NCI-H146 treated with DMSO at 0.1 percent for 48 hours (cell line): ENCODE data around the gene AFAP1.

Experiments used
- DNase-seq: peaks from one replicate; lab custom pipeline; 2025; ENCODE audit not compliant: unreplicated experiment; lab: John Stamatoyannopoulos, UW

AFAP1 gene, protein sequence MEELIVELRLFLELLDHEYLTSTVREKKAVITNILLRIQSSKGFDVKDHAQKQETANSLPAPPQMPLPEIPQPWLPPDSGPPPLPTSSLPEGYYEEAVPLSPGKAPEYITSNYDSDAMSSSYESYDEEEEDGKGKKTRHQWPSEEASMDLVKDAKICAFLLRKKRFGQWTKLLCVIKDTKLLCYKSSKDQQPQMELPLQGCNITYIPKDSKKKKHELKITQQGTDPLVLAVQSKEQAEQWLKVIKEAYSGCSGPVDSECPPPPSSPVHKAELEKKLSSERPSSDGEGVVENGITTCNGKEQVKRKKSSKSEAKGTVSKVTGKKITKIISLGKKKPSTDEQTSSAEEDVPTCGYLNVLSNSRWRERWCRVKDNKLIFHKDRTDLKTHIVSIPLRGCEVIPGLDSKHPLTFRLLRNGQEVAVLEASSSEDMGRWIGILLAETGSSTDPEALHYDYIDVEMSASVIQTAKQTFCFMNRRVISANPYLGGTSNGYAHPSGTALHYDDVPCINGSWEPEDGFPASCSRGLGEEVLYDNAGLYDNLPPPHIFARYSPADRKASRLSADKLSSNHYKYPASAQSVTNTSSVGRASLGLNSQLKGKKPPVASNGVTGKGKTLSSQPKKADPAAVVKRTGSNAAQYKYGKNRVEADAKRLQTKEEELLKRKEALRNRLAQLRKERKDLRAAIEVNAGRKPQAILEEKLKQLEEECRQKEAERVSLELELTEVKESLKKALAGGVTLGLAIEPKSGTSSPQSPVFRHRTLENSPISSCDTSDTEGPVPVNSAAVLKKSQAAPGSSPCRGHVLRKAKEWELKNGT

DNA sequence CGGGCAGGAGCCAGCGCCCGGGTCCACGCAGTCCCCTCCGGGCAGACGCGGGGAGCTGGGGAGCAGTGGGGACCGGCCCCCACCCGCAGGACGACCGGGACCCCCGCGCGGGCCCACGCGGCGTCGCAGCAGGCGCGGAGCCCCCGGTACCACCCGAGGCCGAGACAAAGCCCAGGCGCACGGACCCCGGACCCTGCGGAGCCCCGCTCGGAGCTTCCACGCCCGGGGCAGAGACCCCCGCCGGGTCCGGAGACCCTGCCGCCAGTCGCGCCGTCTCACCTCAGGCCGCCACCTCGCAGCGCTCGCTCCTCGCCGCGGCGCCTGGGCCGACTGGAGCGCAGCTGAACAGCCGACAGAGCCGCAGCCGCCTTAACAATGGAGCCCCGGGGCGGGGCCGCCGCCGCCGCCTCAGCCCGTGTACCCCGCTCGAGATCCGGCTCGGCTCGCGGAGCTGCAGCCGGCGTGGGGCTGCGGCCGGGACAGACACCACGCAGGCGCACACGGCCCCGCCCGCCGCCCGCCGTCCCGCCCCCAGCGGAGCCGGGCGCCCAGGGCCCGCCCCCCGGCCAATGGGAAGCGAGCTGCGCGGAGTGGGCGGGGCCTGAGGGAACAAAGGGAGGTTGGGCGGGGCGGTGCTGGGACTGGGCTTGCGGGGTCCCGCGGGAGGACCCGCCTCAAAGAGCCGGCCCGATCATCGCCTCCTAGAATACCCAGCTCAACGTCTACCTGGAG lies at the start of gene AFAP1:
AFAP1 (minus strand) TSS at position 485 of the 732 bp plus-strand sequence. CDS start 67,783 bp downstream, outside the sequence.
- DNase-seq, result peak; percentile 80

DNA sequence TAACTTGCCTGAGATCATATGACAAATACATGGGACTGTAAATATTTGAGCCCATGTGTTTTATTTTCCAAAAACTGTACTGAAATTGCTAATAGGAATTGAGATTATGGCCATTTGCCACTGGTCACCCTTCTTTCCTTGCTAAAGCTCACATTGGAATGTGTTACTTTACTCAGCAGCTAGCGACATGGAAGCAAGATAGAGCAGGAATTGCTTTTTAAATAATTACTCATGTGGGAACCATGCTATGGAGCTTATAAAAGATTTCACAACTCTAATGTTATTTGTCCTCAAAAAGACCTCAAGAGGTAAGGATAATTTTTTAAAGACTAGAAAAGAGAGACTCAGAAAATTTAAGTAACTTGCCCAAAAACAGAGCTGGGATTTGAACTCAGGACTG lies 48.8 kb upstream of the AFAP1 start:
- no peak for DNase-seq

DNA sequence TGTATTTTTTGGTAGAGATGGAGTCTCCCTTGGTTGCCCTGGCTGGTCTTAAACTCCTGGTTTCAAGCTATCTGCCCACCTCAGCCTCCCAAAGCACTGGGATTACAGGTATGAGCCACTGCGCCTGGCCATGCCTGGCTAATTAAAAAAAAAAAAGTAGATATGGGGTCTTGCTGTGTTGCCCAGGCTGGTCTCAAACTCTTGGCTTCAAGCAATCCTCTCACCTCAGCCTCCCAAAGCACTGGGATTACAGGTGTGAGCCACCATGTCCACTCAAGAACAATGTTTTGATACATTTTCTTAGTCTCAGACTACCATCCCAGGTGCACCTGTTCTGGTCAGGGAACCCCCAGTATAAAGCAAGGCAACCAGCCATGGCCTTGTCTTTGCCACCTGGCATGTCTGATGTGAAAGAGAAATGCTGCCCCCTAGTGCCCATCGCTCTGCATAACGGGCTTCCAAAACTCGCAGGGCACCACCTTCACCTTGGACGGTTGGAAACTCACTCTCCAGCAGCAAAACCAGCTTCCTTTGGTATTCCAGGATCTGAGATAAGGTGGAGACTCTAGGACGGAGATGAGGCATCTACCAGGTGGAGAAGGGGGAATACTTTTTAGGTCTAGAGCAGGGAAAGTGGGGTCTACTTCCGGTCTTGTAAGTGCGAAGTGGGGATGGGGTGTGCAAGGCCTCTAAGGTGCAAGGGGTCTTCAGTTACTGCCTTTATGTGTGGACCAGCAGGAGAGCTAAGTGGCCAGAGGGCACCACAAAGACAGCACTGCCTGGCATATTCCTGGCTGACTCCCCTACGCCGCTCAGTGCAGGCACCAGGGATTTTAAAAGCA lies 47.7 kb upstream of the AFAP1 start:
- peak; percentile 48 for DNase-seq

DNA sequence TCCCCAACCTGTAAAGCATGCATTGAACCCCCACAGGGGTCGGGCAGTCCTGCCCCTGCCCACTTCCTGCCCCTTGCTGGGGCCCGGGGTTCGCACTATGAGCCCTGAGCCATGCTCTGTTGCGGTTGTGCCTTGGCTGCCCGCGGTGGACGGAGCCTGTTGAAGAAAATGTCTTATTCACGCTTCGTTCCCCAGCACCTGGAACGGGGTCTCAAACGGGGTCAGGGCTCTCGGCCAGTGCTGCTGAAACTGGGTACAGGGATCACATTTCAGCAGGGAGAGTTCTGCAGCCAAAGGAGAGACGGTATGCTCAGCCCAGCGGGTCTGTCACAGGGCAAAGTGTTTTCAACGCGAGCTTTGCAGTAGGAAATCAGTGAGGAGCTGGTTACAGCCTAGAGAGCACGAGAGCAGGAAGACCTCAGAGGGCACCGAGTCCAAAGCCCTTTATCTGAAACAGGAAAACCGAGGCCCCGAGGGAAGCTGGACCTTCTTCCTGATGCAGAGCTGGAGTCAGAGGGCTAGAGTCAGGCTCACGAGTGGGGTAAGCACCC lies 46.3 kb upstream of the AFAP1 start:
- DNase-seq, result no peak

DNA sequence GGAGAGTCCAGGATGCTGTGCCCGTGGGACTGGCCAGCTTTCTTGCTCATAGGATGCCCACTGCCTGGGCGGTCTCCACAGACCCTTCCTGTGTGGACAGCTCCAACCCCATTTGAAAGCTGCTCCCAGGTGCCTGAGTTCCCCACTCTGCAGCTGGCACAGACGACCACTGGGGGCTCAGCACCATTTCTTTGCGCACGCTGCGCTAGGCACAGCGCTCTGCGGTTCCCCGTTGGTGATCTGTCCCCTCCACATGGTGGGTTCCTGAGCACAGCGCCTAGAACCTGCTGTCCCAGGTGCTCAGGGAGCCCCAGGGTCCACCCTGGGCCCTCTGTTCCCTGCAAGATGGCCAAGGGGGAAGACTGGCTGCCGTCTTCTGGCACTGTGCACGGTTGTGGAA lies 45.4 kb upstream of the AFAP1 start:
- DNase-seq, result no peak

DNA sequence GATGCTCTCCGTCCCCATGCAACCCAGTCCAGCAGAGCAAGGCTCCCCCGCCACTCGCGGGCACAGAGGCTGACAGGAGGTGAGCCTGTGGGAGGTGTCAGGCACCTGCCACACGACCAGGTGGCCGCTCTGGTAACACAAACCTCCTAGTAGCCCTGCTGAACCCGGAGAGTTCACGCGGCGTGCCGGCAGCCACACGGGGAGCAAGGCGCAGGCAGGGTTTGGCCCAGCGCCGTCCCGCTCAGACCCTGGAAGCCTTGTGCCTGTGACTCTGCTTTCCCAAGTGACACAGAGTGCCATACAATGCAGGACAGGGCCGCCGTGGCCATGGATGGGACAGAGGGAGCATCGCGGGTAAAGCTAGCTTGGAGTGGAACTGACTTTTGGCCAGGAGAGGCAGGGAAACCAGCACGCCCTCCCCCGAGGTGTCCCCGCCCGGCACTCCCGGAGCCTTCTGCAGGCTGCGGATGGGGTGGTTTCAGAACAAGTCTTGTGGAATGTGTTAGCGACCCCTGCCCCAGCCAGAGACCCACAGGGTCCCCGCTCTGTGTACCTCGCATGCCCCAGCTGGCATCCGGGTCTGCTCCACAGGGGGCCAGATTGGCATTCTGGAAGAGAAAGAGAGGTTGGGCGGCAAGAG lies 44.7 kb upstream of the AFAP1 start:
- DNase-seq, result no peak

DNA sequence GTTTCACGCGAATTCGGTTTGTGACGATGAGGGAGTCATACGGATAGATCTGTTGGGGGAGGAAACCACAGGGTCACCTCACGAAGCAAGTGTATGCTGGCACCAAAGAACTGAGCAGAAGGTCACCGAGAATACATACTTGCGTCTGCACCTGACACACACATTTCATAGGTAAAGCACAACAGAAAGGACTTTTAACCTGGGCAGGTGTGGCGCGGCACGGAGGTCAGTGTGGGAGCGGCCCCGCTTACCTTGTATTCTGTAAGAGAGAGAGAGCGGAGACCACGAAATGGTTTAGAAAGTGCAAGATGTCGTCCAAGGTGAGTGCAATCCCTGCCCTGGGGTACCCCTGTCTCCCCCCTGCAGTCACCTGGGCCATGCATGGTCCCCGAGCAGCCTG lies 43.6 kb upstream of the AFAP1 start:
- DNase-seq, result no peak

DNA sequence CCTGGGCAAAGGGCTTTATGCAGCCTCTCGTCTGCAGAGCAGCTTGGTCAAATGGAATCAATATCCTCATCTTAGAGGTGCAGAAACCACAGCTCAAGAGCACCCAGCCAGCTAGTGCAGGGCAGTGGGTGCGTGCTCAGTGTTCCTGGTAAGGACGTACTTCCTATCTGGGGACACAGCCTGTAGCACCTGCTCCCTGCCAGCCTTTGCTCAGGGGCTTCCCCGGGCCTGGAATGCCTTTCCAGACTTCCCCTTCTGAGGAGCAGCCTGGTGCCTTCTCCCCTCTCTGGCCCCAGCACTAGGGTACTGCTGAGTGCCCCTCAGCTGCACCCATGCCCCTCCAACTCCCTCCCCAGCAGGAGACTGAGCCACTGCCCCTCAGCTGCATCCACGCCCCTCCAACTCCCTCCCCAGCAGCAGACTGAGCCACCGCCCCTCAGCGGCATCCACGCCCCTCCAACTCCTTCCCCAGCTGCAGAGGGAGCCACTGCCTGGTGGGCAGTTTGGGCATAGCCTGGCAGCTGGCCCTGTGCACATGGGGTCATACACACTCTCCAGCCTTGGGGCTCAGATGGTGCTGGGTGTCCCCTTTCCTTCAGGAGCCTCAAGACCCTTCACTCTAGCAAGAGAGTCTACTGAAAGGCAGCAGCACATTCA lies 42.2 kb upstream of the AFAP1 start:
- no peak for DNase-seq

DNA sequence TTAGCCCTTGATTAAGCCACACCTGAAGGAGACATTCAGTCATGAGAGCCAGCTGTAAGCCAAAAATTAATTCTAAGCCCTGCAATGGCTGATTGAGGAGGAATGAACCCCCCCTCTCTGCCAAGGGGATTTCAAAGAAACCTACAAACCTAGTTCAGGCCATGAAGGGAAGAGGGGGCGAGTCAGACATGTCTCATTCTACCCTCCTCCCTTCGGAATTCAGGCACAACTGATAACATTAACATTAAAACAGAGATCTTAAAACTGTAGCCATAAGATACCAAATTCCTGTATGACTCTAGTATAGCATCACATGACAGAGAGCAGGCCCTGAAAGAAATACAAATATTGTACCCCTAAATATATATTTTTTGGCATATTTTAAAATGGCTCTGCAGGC lies 40.4 kb upstream of the AFAP1 start:
- no peak for DNase-seq

DNA sequence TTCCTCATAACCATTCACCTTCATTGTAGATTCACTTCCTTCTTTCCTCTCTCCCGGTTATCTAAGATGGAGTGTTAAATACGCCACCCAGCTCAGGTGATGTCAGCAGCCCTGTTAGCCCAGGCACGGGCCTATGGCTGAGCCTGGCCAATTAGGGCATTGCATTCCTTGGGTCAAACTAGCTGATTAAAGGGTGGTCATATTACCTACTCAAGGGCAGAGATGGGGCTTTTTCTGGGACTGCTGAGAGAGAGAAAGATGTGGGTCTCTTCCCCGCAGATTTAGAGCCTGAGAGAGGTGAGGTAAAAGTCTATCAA lies 39.9 kb upstream of the AFAP1 start:
- no peak for DNase-seq

DNA sequence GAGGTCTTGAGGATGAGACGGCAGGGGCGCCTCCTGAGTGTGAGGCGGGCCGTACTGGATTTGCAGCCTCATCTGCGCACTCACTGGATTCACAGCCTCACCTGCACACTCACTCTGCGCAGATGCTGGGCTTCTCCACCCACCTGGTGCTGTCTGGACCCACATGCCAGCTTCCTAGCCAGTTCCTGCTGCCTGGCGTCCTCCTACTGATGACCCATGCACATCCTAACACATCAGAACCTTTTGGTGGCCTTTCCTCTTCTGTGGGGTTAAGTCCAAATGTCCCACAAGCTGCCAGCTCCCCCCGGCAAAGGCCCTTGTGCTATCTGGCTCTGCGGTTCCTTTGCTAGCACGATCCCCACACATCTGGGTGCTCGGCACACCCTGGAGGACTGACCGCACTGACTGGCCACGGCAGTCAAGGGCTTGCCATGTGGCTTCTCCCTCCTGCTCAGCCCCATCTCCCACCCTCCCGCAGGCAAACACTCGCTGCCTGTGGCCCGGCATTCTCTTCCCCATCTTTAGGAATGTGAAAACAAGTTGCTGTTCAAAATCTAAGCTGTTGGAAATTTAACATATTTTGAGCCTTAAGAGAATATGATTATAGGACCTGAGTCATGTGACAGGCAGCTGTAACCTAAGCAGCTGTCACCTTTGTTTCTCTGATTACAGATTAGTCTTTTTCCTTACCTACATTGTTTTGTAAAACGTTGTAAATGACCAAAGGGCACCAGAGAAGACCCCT lies 39.4 kb upstream of the AFAP1 start:
- no peak for DNase-seq

DNA sequence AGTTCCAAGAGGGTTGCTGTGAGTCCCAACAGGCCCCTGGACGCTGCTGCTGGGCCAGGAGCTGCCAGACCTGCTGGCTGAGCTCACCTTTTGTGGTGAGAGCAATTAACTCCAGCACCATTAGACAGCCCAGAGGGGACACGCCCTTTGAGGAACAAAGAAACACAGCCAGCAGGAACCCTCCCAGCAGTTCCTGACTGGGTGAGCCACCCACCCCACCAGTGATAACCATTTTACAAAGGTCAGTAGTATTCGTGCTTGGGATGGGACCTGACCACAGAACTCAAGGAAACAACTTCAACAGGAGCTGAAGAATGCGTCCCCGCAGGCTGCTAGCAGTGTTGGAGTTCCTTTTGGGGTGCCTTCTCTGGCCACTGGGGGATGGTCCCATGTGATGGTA lies 38.8 kb upstream of the AFAP1 start:
- DNase-seq, result peak; percentile 84

DNA sequence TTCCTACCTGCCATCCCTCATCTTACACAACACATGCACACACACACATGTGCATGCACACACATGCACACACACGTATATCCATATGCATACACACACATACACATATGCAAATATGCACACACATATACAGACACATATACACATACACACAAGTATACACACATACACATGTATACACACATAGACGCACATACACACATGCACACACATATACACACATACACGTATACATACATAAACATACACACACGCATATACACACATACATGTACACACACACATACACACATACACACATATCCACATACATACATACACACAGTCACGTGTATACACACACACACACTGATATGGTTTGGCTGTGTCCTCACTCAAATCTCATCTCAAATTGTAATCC lies 37.0 kb upstream of the AFAP1 start:
- no peak for DNase-seq

DNA sequence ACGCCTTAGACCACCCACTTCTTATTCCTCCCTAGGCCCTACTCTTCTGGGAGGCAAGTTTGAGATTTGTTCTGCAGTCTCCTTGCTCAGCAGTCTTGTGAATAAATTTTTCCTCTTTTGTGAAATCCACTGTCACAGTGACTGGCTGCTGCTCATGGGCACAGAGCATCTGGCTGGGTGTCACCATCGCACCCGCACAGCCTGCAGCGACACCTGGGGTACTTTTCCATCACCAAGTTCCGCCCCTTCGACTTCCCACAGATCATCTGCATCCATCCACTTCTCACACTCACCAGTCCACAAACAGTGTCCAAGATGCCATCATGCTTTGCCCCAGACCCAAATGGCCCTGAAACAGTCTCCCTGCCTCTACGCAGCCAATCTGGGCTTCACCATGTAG lies 36.4 kb upstream of the AFAP1 start:
- no peak for DNase-seq

DNA sequence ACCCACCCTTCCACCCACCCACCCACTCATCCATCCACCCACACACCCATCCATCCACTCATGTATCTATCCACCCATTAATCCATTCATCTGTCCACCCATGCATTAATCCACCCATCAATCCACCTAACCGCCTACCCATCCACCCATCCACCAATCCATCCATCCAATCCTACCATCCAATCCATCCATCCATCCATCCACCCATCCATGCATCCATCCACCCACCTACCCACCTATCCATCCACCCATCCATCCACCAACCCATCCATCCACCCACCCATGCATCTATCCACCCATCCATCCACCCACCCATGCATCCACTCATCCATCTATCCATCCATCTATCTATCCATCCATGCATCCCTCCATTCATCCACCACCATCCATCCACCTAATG lies 34.8 kb upstream of the AFAP1 start:
- DNase-seq, result no peak

DNA sequence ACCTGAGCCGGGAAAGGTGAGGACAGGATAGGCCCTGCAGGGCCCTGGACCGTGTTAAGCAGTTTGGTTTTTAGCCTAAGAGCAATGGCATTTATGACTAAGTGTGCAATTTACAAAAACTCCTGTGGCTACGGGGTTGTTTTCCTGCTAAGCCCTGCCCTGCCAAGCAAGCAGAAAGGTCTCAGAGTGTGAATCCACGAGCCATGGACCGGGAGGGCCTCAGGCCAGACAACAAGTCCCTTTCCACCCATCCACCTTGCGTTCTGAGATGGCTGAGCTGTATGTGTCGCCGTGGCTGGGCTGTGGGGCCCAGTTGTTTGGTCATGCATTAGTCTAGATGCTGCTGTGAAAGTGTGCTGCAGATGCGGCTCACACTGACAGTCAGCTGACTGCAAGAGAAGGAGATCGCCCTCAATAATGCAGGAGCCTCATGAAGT lies 33.9 kb upstream of the AFAP1 start:
- no peak for DNase-seq

DNA sequence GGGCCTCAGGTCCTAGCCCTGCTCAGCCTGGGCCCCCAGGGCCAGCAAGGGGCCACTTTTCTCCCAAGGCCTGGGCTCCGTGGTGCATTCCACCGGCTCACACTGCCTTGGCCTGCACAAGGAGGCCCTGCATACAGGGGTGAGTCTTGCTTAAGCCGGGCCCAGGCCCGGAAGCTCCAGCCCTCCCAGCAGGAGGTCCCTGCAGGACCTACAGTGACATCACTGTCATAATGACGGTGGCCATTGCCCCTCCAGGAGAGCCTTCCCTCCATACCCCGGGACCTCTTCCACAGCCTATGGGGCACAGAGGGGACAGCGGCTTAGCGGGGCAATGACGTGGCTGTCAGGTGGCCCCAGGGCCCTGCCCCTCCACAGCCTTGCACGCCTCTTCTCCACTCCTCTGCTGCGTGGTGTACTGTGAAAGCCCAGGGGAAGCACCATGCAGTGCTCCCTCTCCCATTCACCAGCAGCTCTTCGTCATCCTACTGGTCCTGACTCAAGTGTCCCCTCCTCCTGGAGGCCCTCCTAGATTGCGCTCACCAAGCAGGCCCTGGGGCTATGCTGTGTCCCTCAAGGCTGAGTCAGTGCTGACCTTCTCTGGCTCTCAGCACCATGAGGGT lies 32.3 kb upstream of the AFAP1 start:
- DNase-seq, result no peak

DNA sequence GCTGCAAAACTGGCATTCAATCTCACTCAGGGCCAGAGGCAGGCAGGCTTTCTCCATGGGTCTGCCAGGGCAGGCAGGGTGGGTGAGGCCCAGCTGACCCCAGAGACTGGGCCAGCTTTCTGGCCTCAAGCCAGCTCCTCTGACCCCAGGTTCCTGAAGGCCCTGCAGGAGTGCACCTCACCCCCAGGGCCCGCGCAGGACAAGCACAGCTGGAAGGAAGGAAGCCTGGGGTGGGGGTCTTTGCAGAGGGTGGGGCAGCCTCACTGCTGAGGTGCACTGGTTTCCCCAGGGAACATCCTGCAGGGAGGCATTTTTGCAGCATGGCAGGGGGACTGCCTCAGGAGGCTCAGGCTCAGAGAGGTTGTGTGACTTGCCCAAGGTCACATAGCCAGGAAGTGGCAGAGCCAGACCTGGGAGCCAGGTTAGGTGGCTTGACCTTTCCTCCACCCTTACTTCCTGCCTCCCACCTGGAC lies 31.5 kb upstream of the AFAP1 start:
- no peak for DNase-seq
